Activated effector memory CD4-positive, alpha-beta T cell treated with Interleukin-2 at 50 U/mL for 16 hours (primary cell): ENCODE measurements around the gene LRRC27.

Experiments used
- DNase-seq: peaks from one replicate; pipeline ENCODE4 v3.0.0-alpha.2; 2020

The LRRC27 gene

DNA sequence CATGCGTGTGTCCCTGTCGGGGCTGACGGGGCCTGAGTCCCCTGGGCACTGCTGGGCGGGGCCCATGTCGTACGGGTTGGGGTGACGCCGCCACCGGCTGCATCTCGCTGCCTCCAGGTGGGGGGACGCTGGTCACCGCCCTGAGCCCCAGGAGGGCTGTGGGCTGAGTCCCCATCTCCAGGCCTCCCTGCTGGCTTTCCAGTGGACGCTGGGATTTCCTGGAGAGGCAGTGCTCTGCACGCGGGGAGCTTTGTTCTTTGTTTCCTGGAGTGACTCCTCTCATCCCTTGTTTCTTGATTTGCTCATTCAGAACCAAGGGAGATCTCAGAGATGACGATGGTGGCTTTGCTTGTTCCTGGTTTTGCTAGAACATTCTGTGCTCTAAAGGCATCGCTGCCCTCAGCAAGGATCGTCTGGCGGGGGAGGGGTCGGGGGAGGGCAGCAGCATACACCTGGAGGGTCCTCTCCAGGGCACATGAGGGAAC lies 86.0 kb downstream of the LRRC27 start:
- DNase-seq: no peak

DNA sequence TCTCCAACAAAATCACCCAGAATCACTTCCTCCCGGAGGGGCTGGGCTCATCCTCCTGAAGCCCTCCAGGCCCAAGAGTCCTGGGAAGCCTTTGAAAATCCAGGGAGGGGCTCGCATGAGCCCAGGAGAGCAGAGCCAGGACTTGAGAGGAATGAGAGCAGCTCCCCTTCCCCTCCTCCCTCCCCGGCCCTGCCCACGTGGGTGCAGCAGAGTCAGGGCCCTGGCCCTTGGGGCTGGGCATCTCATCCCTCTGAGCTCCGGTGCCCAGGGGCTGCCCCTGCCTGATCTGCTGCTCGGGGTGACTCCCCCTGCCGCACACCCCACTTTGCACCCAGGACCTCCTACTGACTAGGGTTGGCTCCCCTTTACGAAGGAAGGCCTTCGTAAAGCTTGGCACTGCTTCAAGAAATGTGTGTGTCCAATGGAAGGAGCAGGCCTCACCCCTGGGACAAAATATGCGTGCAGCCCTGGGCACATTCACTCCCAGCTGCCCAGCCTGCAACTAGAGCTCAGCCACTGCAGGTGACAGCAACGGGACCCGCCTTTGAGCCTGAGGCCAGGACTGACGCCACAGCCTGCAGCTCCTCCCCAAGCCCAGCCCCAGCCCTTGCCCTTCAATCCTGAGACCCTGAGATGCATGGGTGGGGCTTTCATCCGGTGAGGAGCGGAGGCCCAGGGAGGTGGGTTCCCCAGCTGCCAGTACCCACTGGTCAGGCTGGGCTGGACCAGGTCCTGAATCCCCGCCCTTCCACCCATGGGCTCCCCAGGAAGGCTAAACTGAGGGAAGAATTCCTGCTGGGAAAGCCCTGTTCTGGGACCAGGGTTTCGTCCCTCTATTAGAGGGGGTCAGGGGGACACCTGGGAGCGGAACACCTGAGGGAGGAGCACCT lies 86.8 kb downstream of the LRRC27 start:
- DNase-seq: no peak

DNA sequence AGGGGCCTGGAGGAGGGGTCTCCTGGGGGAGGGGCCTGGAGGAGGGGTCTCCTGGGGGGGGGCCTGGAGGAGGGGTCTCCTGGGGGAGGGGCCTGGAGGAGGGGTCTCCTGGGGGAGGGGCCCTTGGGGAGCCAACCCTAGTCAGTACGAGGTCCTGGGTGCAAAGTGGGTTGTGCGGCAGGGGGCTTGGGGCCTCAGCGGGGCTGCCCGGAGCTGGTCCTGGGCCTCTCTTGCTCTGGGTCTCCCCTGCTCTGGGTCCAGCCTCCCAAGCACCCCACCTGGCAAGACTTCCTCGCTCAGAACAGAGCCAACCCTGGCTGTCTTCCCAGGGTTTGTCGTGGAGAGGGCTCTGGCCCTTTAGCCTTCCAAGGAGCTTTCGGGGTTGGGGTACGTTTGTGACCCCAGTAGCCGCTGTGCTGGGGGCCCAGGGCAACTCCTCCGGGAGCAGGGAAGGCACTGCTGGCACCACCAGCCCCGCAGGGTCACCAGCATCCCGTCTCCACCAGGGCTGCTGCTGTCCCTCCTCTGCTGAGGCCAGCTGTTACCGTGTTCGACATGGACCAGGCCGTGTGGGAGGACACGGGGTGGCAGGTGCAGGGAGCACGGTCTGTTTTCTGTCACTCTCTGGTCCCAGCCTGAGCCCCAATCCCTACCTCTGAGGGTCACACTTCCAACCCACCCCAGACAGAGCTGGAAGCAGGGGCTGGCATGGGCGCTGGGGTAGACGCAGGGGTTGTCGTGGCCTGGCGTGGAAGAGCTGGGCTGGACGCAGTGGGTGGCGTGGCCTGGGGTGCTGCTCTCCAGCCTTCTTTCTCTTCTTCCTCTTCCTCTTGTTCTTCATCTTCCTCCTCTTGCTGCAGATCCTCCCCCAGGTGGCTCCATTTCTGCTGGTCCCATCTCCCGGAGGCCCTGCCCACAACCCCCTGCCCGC lies 87.8 kb downstream of the LRRC27 start:
- DNase-seq: no peak

DNA sequence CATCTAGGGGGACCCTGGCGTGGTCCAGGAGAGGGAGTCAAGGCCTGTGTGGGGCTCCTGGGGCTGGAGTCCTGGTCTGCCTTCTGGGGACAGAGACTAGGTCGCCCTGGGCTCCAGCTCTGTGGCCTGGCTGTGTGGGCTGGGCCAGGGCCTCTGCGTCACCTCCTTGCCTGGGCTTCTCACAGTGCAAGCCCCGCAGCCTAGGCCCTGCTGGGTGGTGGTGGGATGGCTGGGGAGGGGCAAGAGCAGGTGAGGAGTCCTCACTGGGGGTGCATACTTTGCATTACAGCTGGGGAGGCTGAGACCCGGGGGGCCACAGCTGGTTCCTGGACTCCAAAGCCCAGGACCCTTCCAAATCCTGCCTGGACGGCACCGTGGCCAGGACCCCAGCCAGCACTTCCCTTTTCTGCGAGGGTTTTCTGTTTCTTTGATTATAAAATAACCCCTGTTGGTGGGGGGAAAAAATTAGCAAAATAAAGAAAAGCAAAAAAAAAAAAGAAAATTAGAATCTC lies 88.5 kb downstream of the LRRC27 start:
- no peak for DNase-seq

DNA sequence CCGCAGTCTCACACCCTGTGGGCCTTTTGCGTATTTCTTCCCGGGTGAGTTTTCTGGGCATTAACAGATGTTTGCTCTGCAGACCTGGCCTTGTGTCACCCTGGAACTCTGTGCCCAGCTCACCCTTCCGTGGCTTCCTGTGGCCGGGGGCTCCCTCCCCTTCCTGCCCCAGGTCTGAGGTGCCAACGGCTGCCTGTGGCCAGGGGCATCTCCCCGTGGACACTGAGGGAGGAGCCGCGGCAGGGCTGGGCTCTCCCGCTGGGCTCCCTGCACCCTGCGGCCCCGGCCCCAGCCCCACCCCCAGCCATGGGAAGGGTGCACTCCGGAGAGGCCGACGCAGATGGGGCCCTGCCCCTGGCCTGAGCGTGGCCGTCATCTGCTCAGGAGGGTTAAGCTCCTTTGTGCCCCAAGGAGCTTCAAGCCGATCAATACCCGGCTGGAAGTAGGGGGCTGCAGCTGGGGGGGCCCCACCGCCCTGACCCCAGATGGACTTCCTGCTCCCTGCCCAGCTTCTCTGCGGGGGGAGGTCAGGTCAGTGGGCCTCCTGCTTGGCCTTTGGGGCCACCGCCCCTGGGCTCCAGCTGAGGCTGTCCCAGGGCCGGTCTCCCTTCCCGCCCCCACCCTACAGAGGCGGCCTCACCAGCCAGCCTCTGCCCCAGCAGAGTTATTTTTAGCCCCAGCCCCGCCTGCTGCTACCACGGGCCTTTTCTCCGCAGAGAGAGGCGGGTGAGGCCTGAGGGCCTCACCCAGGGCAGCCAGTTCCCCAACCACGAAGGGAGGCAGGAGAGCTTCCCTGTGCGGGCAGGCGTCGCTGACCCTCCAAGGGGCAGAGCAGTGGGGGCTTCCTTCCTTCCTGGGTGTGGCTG lies 89.2 kb downstream of the LRRC27 start:
- DNase-seq: no peak

DNA sequence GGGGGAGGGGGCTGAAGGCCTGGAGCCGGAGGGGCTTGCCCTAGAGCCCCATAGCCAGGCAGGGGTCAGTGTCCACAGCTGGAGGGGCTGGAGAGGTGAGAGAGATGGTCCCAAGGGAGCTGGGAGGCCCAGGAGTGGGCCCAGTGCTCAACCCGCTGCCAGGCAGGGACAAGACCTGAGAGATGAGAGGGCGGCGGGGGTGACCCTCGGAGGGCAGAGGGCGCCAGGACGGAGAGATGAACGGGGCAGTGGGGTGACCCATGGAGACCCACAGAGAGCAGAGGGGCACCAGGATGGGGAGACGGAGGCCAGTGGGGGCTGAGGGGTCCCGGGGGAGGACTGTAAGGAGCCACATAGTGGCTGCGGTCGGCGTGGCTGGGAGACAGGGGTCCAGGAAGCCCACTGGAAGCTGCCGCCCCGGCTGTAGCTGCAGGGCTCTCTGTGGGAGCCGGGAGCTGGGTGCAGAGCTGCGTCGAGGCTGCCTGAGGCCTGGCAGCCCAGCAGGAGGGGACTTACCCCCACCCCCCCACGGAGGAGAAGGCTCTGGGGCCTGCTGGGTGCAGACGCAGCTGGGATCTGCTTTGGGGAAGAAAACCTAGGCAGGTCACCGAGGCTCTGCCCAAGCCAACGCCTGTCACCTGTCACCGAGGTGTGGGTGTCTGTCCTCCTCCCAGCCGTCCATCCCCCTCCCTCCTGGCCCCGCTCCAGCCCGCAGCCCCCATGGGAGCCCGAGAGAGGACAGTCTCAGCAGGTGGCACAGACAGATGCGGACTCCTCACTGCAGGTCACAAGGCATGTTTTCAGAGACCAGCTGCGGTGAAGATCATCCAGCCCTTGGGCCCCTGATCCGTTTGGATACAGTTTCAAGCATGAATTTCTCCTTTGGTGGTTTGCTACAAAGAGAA lies 90.1 kb downstream of the LRRC27 start:
- no peak for DNase-seq

DNA sequence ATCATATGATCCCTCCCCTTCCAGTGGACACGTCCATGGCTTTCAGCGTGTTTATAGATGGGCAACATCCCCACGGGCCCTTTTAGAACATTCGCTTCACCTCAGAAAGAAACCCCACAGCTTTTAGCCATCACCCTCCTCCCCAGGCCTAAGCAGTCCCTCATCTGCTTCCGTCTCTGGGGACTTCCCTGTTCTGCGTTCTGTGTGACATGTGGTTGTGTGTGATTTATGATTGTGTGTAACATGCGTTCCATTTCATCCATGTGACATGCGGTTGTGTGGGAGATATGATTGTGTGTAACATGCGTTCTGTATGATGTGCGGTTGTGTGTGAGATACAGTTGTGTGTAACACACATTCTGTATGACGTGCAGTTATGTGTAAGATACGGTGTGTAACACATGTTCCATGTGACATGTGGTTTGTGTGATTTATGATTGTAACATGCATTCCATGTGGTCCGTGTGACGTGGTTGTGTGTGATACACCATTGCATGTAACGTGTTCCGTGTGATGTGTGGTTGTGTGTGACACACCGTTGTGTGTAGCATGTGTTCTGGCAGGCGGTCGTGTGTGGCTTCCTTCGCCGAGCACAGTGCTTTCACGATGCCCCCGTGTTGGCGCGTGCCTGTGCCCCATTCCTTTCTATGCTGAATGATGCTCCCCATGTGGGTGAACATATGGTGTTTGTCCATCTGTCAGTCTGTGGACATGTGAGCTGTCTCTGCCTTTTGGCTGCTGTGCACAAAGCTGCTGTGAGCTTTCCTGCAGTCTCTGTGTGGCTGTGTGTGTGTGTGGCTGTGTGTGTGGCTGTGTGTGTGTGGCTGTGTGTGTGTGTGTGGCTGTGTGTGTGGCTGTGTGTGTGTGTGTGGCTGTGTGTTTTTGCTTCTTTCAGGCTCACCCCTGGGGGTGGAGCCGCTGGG lies 91.2 kb downstream of the LRRC27 start:
- no peak for DNase-seq

DNA sequence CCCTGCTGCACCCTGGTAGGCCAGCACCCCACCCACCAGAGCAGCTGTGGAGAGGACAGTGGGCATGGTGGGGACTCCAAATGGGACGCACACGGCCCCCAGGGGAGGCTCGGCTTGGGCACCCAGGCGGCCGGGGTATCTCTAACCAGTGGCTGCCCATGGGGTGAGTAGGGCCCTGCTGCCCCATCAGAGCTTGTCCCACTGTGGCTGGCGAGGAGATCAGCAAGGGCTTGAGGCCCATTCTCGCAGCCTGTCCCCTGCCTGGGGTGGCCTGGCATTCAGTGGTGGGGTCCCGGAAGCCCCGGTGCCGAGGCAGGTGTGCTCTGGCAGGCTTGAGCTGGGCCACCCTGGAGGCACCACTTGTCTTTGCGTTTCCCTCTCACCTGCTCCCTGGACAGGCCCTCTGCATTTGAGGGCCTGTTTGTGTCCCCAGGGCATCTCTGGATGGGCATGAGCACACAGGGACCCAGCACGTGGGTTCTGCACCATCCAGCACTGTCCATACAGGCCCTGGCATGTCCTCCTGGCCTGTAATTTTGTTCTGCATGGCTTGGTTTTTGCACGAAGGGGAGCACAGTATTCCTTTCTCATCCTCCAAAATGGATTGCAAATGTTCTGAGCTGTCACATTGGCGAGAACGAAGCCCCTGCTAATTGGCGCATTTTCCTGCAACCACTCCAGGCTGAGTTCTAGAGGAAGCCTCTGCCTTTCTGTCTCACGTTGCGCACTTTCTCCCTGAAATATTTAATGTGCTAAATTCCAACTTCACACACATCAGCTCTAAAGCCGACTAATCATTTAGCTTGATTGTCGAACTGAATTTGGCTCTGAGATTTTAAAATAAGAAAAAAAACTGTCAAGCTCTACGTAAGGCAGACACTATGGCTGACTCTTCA lies 92.2 kb downstream of the LRRC27 start:
- DNase-seq: no peak

DNA sequence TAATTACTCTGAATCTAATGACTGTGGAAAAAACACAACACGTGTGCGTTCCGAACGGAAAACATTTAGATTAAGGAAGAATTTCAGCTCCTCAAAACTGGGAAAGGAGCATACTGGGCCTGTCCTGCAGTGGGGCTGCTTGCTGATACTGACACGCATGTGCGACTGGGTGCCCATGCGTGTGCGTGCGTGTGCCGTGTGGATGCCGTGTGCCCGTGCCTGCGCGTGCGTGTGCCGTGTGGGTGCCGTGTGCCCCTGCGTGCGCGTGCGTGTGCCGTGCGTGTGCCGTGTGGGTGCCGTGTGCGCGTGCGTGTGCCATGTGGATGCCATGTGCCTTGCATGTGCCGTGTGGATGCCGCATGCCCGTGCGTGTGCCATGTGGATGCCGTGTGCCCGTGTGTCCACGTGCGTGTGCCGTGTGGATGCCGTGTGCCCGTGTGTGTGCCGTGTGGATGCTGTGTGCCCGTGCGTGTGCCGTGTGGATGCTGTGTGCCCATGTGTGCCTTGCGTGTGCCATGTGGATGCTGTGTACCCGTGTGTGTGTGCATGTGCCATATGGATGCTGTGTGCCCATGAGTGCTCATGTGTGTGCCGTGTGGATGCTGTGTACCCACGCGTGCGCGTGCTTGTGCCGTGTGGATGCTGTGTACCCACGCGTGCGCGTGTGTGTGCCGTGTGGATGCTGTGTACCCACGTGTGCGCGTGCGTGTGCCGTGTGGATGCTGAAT lies 93.2 kb downstream of the LRRC27 start:
- no peak for DNase-seq

DNA sequence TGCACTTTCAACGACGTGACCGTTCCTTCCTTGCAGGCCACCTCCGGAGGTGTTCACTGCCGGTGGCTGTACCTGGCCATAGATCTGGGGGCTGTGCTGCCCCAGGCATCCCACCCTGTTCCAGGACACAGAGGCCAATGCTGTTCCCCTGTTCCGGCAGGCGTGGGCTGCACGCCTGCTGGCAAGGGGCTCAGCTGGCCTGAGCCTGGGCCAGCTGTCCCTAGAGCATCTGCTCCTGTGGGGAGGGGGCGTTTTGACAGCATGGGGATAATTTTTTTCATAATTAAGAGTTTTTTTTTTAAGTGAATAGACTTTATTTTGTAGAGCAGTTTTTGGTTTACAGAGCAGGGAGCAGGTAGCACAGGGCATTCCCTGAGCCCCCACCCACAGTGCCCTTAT lies 93.8 kb downstream of the LRRC27 start:
- no peak for DNase-seq

DNA sequence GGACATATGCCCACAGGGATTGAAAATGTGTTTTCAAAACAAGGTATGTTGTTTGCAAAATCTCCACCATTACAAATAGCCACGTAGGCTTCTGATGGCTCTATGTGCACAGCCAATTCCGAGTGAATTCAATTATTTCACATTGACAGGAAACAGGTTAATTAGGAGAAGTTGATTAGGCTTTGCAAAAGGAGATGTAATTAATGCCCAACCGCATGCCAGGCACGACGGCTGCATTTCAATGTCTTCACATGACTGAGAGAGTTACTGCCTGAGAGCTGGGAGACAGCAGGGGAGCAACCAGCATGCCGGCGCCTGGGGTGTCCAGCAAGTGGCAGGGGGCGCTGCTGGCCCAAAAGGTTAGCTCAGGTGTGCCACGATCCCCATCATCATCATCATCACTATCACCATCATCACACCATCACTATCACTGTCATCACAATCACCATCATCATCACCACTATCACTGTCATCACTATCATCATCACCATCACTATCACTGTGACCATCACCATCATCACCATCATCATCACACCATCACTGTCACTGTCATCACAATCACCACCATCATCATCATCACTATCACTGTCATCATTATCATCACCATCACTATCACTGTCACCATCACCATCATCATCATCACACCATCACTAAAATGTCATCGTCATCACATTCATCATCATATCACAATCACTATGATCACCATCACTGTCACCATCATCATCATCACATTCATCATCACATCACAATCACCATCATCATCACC lies 95.2 kb downstream of the LRRC27 start:
- no peak for DNase-seq

DNA sequence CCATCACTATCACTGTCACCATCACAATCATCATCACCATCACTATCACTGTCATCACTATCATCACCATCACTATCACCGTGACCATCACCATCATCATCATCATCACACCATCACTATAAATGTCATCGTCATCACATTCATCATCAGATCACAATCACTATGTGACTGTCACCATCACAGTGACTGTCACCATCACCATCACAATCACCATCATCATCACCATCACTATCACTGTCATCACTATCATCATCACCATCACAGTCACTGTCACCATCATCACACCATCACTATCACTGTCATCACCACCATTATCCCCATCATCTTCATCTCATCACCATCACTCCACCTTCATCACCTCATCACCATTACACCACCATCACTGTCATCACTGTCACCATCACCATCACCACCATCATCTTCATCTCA lies 96.0 kb downstream of the LRRC27 start:
- DNase-seq: no peak

DNA sequence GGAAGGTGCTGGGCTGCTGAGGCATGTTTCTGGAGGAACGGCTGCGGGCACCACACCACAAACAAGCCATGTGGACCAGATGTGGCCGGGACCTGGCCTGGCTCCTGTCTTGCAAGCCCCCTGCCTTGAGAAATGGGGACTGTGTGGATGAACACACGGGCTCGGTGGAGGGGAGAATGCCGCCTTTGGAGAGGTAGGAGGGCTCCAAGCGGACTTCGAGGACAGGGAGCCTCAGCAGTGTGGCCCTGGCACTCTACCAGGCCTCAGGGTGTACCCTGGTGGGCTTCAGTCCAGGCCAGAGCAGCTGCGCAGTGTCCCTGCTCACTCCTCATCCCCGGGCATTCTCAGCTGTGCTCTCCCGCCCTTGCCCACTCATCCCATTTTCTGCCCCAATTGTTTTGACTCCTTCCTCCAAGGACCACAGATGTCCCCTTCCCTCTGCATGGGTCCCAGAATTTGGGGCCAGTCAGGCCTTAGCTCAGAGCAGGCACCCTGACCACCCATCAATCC lies 96.5 kb downstream of the LRRC27 start:
- no peak for DNase-seq
